Prostate gland (tissue), 2 donors: ENCODE data around the gene MAD1L1. TPM values are rescaled to one million over a fixed set of nuclear protein-coding genes. Genes with fewer than 3 reads are reported as not detected.

Experiments
- DNase-seq: peaks from one replicate; pipeline ENCODE4 v3.0.0-alpha.2; 2019; ENCODE audit warnings: low spot score
- H3K27ac ChIP-seq, 2 donors: fragments of 200-600 bp; sonication (generic); 2 replicates each; pipeline ENCODE4 v1.5.1; 2017 to 2019
- H3K27me3 ChIP-seq: fragments of 200-600 bp; sonication (generic); replicated peaks from 2 replicates; pipeline ENCODE4 v1.5.1; 2019; ENCODE audit not compliant: insufficient read depth
- H3K36me3 ChIP-seq, 2 donors: fragments of 200-600 bp; sonication (generic); 1 replicate in 1 of 2; 2 replicates in 1 of 2; pipeline versions ENCODE4 v1.5.1 to v1.8.1; 2017 to 2019
- H3K4me1 ChIP-seq: fragments of 200-600 bp; sonication (generic); replicated peaks from 2 replicates; pipeline ENCODE4 v1.5.1; 2019
- H3K4me3 ChIP-seq, 2 donors: fragments of 200-600 bp; sonication (generic); 2 replicates each; pipeline ENCODE4 v1.5.1; 2017 to 2019
- H3K9me3 ChIP-seq: fragments of 200-600 bp; sonication (generic); 2 replicates; pipeline ENCODE4 v1.5.1; 2017
- CTCF ChIP-seq, 4 experiments: fragments of 200-600 bp in 2 of 4; fragments of 450-650 bp in 2 of 4; sonication (generic) in 2 of 4; IDR thresholded peaks; 1 replicate in 3 of 4; 2 replicates in 1 of 4; pipeline ENCODE4 v1.5.1; 2016 to 2019; ENCODE audit warnings: antibody characterized with exemption in 4 of 4, mild to moderate bottlenecking in 2 of 4, moderate library complexity in 2 of 4
- POLR2A ChIP-seq: fragments of 450-650 bp; IDR thresholded peaks from one replicate; pipeline ENCODE4 v1.6.1; 2016; ENCODE audit warnings: antibody characterized with exemption, mild to moderate bottlenecking
- POLR2AphosphoS5 ChIP-seq: sonication (generic); formaldehyde crosslinking; IDR thresholded peaks from one replicate; pipeline ENCODE4 v1.6.1; 2017; ENCODE audit warnings: antibody characterized with exemption
- WGBS: methylation state at CpG from one replicate; pipeline ENCODE4 v1.1.5; 2018; 5-methylcytosine and 5-hydroxymethylcytosine counted together
- intact Hi-C: fragments of 100-400 bp; cut with DNase I; formaldehyde crosslinking; loops from one replicate; pipeline ENCODE4 v1.14.2; 2022
- total RNA-seq, 2 donors: library from RNA; depleted of rRNA; stranded (reverse); fragments of >200 nt; gene quantifications; one replicate each; pipeline ENCODE4 v1.1.0, GENCODE V29; 2016

MAD1L1 gene
- total RNA-seq, 2 donors from 2014 or later = 79.3 to 91.9 TPM

DNA sequence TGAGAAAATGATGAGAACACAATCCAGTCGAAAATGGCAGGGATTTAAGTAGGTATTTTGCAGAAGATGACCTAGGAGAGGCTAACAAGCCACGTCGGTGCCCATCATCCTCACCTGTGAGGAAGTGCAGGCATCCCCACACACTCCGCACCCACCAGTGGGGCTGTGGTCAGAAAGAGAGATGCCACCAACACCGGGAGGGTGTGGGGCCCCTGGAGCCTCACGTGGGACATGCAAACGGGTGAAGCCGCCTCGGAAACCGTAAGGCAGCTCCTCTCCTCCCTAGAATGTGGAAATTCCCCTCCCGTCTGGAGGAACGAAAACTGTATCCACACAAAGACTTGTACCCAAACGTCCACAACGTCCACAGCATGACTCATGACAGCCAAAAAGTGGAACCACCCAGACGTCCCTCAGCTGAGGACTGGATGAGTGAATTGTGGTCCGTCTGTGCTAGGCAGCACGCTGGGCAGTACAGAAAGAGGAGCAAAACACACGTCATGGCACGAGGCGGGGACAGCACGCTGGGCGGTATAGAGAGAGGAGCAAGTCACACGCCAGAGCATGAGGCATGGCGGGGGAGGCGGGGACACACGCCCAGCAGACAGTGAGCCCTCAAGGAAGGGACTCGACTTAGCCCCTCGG, 316.7 kb downstream of the MAD1L1 start:
- WGBS = 93% methylated on average over 28 of the region's 28 CpGs
- H3K4me1 ChIP-seq = no peaks in the 10 kb centered on the region
- intact Hi-C loops = no loop called here

GRCh38 chr7:1915326-1915725, 317.4 kb downstream of the MAD1L1 start:
- no peak for DNase-seq
- H3K36me3 ChIP-seq = no peaks in the 10 kb centered on the region
- no peaks in the 10 kb centered on the region for H3K27me3 ChIP-seq
- 95% methylated on average over 30 of the region's 30 CpGs for WGBS
- H3K9me3 ChIP-seq = no peaks in the 10 kb centered on the region
- no peak overlapping the region for H3K4me3 ChIP-seq
- H3K27ac ChIP-seq = no peak overlapping the region
- H3K4me1 ChIP-seq = no peaks in the 10 kb centered on the region
- TF ChIP-seq POLR2A (no peak), POLR2AphosphoS5 (no peak), CTCF (IDR thresholded peaks at IDR 0.05) (no peak)
- intact Hi-C loops = no loop called here

More for the DNA sequence above, 316.7 kb downstream of the MAD1L1 start:
- TF ChIP-seq CTCF (IDR thresholded peaks at IDR 0.05) (no peak), POLR2A (no peak), POLR2AphosphoS5 (no peak)
- Histone ChIP-seq H3K27me3 (no peaks in the 10 kb centered on the region), H3K27ac (no peak overlapping the region), H3K36me3 (no peaks in the 10 kb centered on the region), H3K4me3 (no peak overlapping the region), H3K9me3 (no peaks in the 10 kb centered on the region)
- DNase-seq = no peak

DNA sequence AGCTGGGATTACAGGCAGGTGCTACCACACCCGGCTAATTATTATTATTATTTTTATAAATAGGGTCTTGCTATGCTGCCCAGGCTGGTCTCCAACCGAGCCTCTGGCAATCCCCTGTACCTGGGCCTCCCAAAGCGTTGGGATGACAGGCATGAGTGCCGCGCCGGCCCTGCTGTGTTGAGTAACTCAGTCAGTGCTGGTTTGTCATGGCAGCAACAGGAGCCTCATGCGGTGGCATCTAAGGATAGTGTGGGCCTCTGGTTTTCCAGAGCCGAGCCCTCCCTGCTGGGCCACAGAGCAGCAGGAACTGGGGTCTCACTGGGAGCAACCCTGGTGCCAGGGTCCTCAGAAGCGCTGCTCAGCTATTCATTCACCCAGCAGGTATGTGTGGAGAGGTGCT, 318.0 kb downstream of the MAD1L1 start:
- no peak for DNase-seq
- H3K27me3 ChIP-seq = no peaks in the 10 kb centered on the region
- no peak for TF ChIP-seq POLR2A
- TF ChIP-seq CTCF (IDR thresholded peaks at IDR 0.05) = no peak
- no peak for TF ChIP-seq POLR2AphosphoS5
- no peaks in the 10 kb centered on the region for H3K36me3 ChIP-seq
- no peak overlapping the region for H3K4me3 ChIP-seq
- no peaks in the 10 kb centered on the region for H3K9me3 ChIP-seq
- no peaks in the 10 kb centered on the region for H3K4me1 ChIP-seq
- intact Hi-C loops = no loop called here
- 88% methylated on average over 9 of the region's 9 CpGs for WGBS
- H3K27ac ChIP-seq = no peak overlapping the region

DNA sequence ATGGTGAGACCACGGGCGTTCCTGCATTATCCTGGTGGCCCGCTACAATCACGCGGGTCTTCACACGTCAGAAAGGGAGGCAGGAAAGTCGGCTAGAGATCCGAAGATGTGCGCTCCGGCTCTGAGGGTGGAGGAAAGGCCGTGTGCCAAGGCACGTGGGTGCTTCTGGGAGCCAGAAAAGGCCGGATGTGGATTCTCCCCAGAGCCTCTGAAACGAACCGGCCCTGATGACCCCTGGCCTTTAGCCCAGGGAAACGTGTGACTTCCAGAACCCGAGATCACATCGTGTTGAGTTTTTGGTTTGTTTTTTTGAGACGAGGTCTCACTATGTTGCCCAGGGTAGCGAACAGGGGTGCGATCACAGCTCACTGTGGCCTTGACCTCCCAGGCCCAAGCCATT, 318.4 kb downstream of the MAD1L1 start:
- TF ChIP-seq POLR2A = no peak
- TF ChIP-seq CTCF (IDR thresholded peaks at IDR 0.05) = no peak
- TF ChIP-seq POLR2AphosphoS5 = no peak
- intact Hi-C loops = no loop called here
- WGBS = 79% methylated on average over 21 of the region's 21 CpGs
- Histone ChIP-seq H3K36me3 (no peaks in the 10 kb centered on the region), H3K4me3 (no peak overlapping the region), H3K27me3 (no peaks in the 10 kb centered on the region), H3K27ac (no peak overlapping the region), H3K4me1 (no peaks in the 10 kb centered on the region), H3K9me3 (no peaks in the 10 kb centered on the region)
- DNase-seq = no peak

DNA sequence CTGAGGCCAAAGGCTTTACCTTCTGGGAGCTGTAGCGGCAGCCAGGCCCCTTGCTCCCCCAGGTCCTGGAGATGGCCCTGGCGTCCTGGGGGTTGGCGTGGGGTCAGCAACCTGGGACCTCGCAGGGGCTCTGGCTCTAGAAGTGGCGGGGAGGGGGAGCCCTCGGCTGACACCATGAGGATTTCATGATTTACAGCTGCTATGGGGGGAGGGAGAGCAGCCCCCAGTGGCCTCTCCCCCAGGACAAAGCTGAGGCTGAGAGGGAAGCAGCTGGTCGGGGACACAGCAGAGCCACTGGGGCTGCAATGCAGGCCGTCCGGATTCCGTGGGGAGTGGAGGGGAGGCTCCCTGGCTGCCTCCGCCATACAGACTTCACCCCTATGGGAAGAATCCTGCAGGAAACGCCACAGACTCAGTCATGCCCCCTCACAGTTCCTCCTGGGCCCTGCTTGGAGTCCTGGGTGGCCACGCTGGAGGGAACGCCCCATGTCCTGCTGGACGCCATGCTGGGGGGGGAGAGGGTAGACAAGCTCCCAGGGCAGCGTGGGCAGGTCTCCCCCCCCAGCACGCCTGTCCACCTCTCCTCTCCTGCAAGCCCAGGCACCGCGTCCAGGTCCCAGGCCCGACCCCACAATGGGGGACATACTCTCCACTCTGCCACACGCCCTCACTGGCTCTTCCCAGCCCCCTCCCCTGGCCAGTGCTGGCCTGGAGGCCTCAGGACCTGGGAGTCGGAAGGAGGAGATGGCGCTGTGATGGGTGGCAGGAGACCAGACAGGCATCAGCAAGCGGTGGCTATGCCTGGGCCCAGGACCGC, 319.1 kb downstream of the MAD1L1 start:
- H3K27me3 ChIP-seq = no peaks in the 10 kb centered on the region
- 87% methylated on average over 25 of the region's 25 CpGs for WGBS
- H3K27ac ChIP-seq = no peak overlapping the region
- TF ChIP-seq CTCF (IDR thresholded peaks at IDR 0.05) = no peak
- TF ChIP-seq POLR2A = no peak
- no peak for TF ChIP-seq POLR2AphosphoS5
- intact Hi-C loops = no loop called here
- no peaks in the 10 kb centered on the region for H3K9me3 ChIP-seq
- DNase-seq = no peak
- H3K36me3 ChIP-seq = no peaks in the 10 kb centered on the region
- no peaks in the 10 kb centered on the region for H3K4me1 ChIP-seq
- no peak overlapping the region for H3K4me3 ChIP-seq
